Measurements from ENCODE around the gene RTN4R. TPM values are rescaled to one million over a fixed set of nuclear protein-coding genes. Genes with fewer than 3 reads are reported as not detected.

RTN4R gene
- total and polyA plus RNA-seq, 2 experiments from 2014 or later, result 5.2 to 5.3 TPM

DNA sequence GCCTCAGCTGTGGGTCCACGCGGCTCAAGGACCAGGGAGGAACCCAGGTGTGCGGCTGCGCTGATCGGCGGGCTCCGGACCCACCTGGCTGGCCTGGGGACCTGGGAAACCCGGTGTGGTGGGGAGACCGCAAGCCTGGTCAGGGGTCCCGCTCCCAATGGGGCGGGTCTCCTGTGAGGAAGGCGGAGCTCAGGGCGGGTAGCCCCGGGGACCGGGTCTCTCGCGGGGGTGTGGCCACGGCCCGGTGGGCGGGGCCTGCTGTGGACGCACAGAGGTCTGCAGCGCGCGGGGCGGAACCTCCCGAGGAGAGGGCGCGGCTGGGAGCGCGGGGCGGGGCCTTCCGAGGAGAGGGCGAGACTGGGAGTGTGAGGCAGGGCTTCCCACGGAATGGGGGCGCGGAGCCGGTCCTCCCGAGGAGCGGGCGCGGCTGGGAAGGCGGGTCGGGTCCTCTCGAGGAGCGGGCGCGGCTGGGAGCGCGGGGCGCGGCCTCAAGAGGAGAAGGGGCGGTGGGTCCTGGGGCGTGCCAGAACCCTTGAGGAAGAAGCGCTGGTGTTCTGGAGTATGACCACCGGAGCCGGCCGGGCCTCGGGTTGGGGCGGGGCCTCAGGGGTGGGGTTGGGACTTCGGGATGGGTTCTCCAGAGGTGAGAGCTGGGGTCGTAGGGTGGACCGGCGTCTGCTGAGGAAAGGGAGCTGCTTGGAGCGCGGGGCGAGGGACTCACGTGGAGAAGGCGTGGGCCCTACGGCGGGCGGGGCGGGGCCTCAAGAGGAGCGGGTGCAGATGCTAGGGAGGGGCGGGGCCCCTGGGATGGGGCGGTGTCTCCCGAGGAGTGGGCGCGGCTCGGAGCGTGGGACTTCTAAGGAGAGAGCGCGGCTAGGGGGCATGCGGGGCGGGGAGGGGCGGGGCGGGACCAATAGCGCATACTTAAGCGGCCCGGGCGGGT is 31.0 kb upstream of the RTN4R start:
- H3K9me3 ChIP-seq (ENCODE audit: low read depth), result no peaks in the 10 kb centered on the region
- DNase-seq (ENCODE audit: low read depth in 1 of 2, low spot score in 1 of 2), result peak; percentile 89 to 92
- no peak overlapping the region for H3K27ac ChIP-seq
- no peaks in the 10 kb centered on the region for H3K4me1 ChIP-seq (ENCODE audit: low read depth)
- TF ChIP-seq, protein P1, sequence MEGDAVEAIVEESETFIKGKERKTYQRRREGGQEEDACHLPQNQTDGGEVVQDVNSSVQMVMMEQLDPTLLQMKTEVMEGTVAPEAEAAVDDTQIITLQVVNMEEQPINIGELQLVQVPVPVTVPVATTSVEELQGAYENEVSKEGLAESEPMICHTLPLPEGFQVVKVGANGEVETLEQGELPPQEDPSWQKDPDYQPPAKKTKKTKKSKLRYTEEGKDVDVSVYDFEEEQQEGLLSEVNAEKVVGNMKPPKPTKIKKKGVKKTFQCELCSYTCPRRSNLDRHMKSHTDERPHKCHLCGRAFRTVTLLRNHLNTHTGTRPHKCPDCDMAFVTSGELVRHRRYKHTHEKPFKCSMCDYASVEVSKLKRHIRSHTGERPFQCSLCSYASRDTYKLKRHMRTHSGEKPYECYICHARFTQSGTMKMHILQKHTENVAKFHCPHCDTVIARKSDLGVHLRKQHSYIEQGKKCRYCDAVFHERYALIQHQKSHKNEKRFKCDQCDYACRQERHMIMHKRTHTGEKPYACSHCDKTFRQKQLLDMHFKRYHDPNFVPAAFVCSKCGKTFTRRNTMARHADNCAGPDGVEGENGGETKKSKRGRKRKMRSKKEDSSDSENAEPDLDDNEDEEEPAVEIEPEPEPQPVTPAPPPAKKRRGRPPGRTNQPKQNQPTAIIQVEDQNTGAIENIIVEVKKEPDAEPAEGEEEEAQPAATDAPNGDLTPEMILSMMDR (IDR thresholded peaks at IDR 0.05; ENCODE audit: low read depth, low read length), result no peak
- no peaks in the 10 kb centered on the region for H3K36me3 ChIP-seq
- peak overlapping the region; percentile 54 for H3K4me3 ChIP-seq
- H3K27me3 ChIP-seq, result peaks cover 61% of the 10 kb centered on the region

GRCh38 chr22:20298110-20298802 is 30.1 kb upstream of the RTN4R start:
- Histone ChIP-seq H3K9me3 (ENCODE audit: low read depth) (no peaks in the 10 kb centered on the region), H3K4me1 (ENCODE audit: low read depth) (no peaks in the 10 kb centered on the region), H3K27ac (no peak overlapping the region), H3K36me3 (no peaks in the 10 kb centered on the region), H3K4me3 (peak overlapping the region; percentile 54), H3K27me3 (peaks cover 61% of the 10 kb centered on the region)
- TF ChIP-seq, protein P1 (IDR thresholded peaks at IDR 0.05; ENCODE audit: low read depth, low read length), result no peak
- DNase-seq (ENCODE audit: low read depth in 1 of 2, low spot score in 1 of 2), result no peak

DNA sequence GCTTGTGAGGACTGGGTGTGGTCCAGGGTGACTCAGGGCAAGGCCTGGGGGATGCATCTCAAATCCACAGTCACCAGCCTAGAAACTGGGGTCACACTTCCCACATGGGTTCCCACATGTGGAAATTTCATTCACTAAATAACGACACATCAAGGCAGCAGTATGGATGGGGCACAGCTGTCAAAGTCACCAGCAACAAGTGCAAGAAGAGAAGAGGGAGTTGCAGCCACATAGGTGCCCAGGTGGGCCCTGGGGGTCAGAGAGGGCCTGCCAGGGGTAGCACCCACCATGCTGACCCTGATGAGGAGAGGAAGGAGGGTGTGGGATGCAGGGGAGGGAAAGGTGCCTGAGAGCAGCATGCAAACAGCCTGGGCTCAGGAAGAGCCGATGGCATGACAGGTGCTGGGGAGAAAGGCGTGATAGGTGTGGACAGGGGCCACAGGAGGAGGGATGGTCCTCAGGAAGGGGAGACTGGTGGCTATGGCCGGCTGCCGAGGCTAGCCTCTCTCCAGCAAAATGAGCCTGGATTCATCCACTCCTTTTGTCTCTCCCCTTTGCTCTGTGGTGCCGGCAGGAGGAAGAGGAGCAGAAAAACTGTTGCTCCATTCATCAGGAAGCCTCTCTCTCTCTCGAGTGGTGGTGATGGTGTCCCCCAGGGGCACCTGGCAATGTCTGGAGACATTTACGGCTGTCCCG is 29.4 kb upstream of the RTN4R start:
- Histone ChIP-seq H3K4me3 (no peak overlapping the region), H3K4me1 (ENCODE audit: low read depth) (no peaks in the 10 kb centered on the region), H3K9me3 (ENCODE audit: low read depth) (no peaks in the 10 kb centered on the region), H3K36me3 (no peaks in the 10 kb centered on the region), H3K27me3 (peaks cover 58% of the 10 kb centered on the region), H3K27ac (no peak overlapping the region)
- DNase-seq (ENCODE audit: low read depth in 1 of 2, low spot score in 1 of 2), result no peak
- TF ChIP-seq, protein P1 (IDR thresholded peaks at IDR 0.05; ENCODE audit: low read depth, low read length), result no peak

- Histone ChIP-seq H3K27me3 (peaks cover 50% of the 10 kb centered on the region), H3K4me3 (no peak overlapping the region), H3K9me3 (ENCODE audit: low read depth) (no peaks in the 10 kb centered on the region), H3K4me1 (ENCODE audit: low read depth) (no peaks in the 10 kb centered on the region), H3K36me3 (no peaks in the 10 kb centered on the region), H3K27ac (no peak overlapping the region)
- TF ChIP-seq, protein P1 (IDR thresholded peaks at IDR 0.05; ENCODE audit: low read depth, low read length), result no peak
- DNase-seq (ENCODE audit: low read depth in 1 of 2, low spot score in 1 of 2), result peak in 1 of 2 donors; percentile 29
Measured at GRCh38 chr22:20296598-20296997, 28.5 kb upstream of the RTN4R start.

- Histone ChIP-seq H3K27me3 (peaks cover 38% of the 10 kb centered on the region), H3K4me1 (ENCODE audit: low read depth) (no peaks in the 10 kb centered on the region)
Measured at GRCh38 chr22:20295262-20296064, 27.3 kb upstream of the RTN4R start.

More at GRCh38 chr22:20295262-20296064, 27.3 kb upstream of the RTN4R start:
- no peaks in the 10 kb centered on the region for H3K36me3 ChIP-seq
- TF ChIP-seq, protein P1 (IDR thresholded peaks at IDR 0.05; ENCODE audit: low read depth, low read length), result no peak
- no peak overlapping the region for H3K27ac ChIP-seq
- H3K4me3 ChIP-seq, result no peak overlapping the region
- DNase-seq (ENCODE audit: low read depth in 1 of 2, low spot score in 1 of 2), result no peak
- H3K9me3 ChIP-seq (ENCODE audit: low read depth), result no peaks in the 10 kb centered on the region
